Common myeloid progenitor, CD34-positive (primary cell): ENCODE results near the gene CPEB1.
"Not testable (repeated sequence)": the region's sequence is repeated elsewhere in the genome, so short reads cannot be mapped to it uniquely, and the experiment has no call there.

Source experiments
- CTCF ChIA-PET: fragments of 350-600 bp; sonication (Branson Sonifier 250); formaldehyde crosslinking; loops from one replicate; lab custom pipeline; 2021; ENCODE audit warnings: antibody characterized with exemption; lab: Charles Lee
- POLR2A ChIA-PET: fragments of 350-600 bp; sonication (Branson Sonifier 250); formaldehyde crosslinking; loops from one replicate; lab custom pipeline; 2021; ENCODE audit warnings: antibody characterized with exemption; lab: Charles Lee
- DNase-seq, 3 donors: peaks; one replicate each; pipeline versions ENCODE4 v3.0.0 to v3.0.0-alpha.2; 2013
- H3K27ac ChIP-seq, 2 experiments: 1 replicate in 1 of 2; 2 replicates in 1 of 2; pipeline ENCODE4 v1.7.0; 2013; ENCODE audit warnings: inconsistent platforms in 2 of 2, low read length in 2 of 2, mild to moderate bottlenecking in 2 of 2, low read depth in 1 of 2, moderate library complexity in 1 of 2; ENCODE audit not compliant: severe bottlenecking in 2 of 2, insufficient read depth in 1 of 2, poor library complexity in 1 of 2
- H3K27me3 ChIP-seq, 5 experiments: replicated peaks in 2 of 5; 1 replicate in 3 of 5; 2 replicates in 2 of 5; pipeline versions ENCODE4 v1.6.1 to v1.7.0; 2013; ENCODE audit warnings: low read length in 4 of 5, mild to moderate bottlenecking in 2 of 5, moderate library complexity in 2 of 5, inconsistent platforms in 1 of 5; ENCODE audit not compliant: insufficient read depth in 5 of 5, control insufficient read depth in 4 of 5
- H3K36me3 ChIP-seq, 4 experiments: 1 replicate in 2 of 4; 2 replicates in 2 of 4; pipeline versions ENCODE4 v1.6.1 to v1.7.0; 2013; ENCODE audit warnings: low read length in 3 of 4, control low read depth in 1 of 4, mild to moderate bottlenecking in 1 of 4; ENCODE audit not compliant: control insufficient read depth in 4 of 4, insufficient read depth in 4 of 4
- H3K4me1 ChIP-seq, 4 experiments: 1 replicate in 3 of 4; 2 replicates in 1 of 4; pipeline versions ENCODE4 v1.6.1 to v1.7.1; 2013; ENCODE audit warnings: low read length in 3 of 4, mild to moderate bottlenecking in 3 of 4, control low read depth in 1 of 4, inconsistent platforms in 1 of 4, moderate library complexity in 1 of 4; ENCODE audit not compliant: control insufficient read depth in 4 of 4, insufficient read depth in 4 of 4; ENCODE audit errors: control extremely low read depth in 1 of 4
- H3K4me3 ChIP-seq, 7 experiments: 1 replicate in 4 of 7; 2 replicates in 3 of 7; pipeline versions ENCODE4 v1.5.1 to v1.7.0; 2013; ENCODE audit warnings: mild to moderate bottlenecking in 7 of 7, low read length in 6 of 7, moderate library complexity in 6 of 7, inconsistent platforms in 2 of 7, low read depth in 2 of 7, control low read depth in 1 of 7; ENCODE audit not compliant: insufficient read depth in 4 of 7, control insufficient read depth in 1 of 7; ENCODE audit errors: extremely low read depth in 1 of 7
- H3K9me3 ChIP-seq, 5 experiments: 1 replicate in 4 of 5; 2 replicates in 1 of 5; pipeline versions ENCODE4 v1.6.1 to v1.7.1; 2013; ENCODE audit warnings: low read length in 4 of 5, mild to moderate bottlenecking in 2 of 5, inconsistent platforms in 1 of 5, low read depth in 1 of 5, moderate library complexity in 1 of 5; ENCODE audit not compliant: control insufficient read depth in 4 of 5, insufficient read depth in 2 of 5; ENCODE audit errors: control extremely low read depth in 1 of 5
- WGBS: methylation state at CpG from one replicate; pipeline ENCODE4 v1.1.5; 2013; ENCODE audit not compliant: insufficient coverage; 5-methylcytosine and 5-hydroxymethylcytosine counted together

Gene CPEB1

GRCh38 chr15:82644967-82645852 lies 2.0 kb downstream of the CPEB1 start:
- Histone ChIP-seq H3K4me1 (peaks cover 0 to 29% (median 19%) of the 10 kb centered on the region in 4 experiments), H3K27me3 (peaks cover 10 to 75% (median 57%) of the 10 kb centered on the region in 5 experiments)
- POLR2A ChIA-PET, H3K4me3 ChIP-seq, H3K27ac ChIP-seq, H3K36me3 ChIP-seq, CTCF ChIA-PET, H3K9me3 ChIP-seq, DNase-seq: not testable (repeated sequence)
- 97% methylated on average over 26 of the region's 34 CpGs for WGBS

- Histone ChIP-seq H3K27ac (no peak overlapping the region), H3K36me3 (no peaks in the 10 kb centered on the region), H3K4me1 (peaks cover 0 to 28% (median 18%) of the 10 kb centered on the region in 4 experiments), H3K4me3 (no peak overlapping the region), H3K27me3 (peaks cover 14 to 78% (median 55%) of the 10 kb centered on the region in 5 experiments), H3K9me3 (peaks cover 0 to 3% (median 0%) of the 10 kb centered on the region in 5 experiments)
- DNase-seq = no peak
- WGBS = 100% methylated on average over 2 of the region's 3 CpGs
- POLR2A ChIA-PET = no interaction called here
- CTCF ChIA-PET = interaction anchor here (0.6 to 1.6 kb wide), 2 partner anchors 12 to 113 kb away, joined by 3 read pairs; no protein-coding TSS in a partner anchor
These were observed 3.2 kb downstream of the CPEB1 start for GRCh38 chr15:82643992-82644391.

- POLR2A ChIA-PET = no interaction called here
- Histone ChIP-seq H3K27ac (no peak overlapping the region), H3K4me3 (no peak overlapping the region), H3K4me1 (peaks cover 0 to 19% (median 12%) of the 10 kb centered on the region in 4 experiments), H3K36me3 (no peaks in the 10 kb centered on the region), H3K27me3 (peaks cover 18 to 69% (median 46%) of the 10 kb centered on the region in 5 experiments), H3K9me3 (peaks cover 0 to 3% (median 0%) of the 10 kb centered on the region in 5 experiments)
- WGBS = 63% methylated on average over 1 of the region's 3 CpGs
- CTCF ChIA-PET = interaction anchor here (1.1 to 2.2 kb wide), 3 partner anchors 13 to 112 kb away, joined by 3 to 5 read pairs (median 4); no protein-coding TSS in a partner anchor
- DNase-seq = no peak
These were observed 4.5 kb downstream of the CPEB1 start for GRCh38 chr15:82642656-82643055.

- 74% methylated on average over 2 of the region's 2 CpGs for WGBS
- no peak for DNase-seq
- H3K9me3 ChIP-seq = no peaks in the 10 kb centered on the region
- no peaks in the 10 kb centered on the region for H3K36me3 ChIP-seq
- H3K27ac ChIP-seq = no peak overlapping the region
- ChIA-PET CTCF (interaction anchor here (1.1 to 2.2 kb wide), 3 partner anchors 11 to 47 kb away, joined by 3 to 5 read pairs (median 4); no protein-coding TSS in a partner anchor), POLR2A (no interaction called here)
- no peak overlapping the region for H3K4me3 ChIP-seq
- H3K4me1 ChIP-seq = peaks cover 0 to 6% (median 3%) of the 10 kb centered on the region in 4 experiments
- H3K27me3 ChIP-seq = peaks cover 18 to 58% (median 40%) of the 10 kb centered on the region in 5 experiments
These were observed 5.9 kb downstream of the CPEB1 start for GRCh38 chr15:82641129-82641798.

- Histone ChIP-seq H3K27me3 (peaks cover 16 to 54% (median 37%) of the 10 kb centered on the region in 5 experiments), H3K4me3 (no peak overlapping the region), H3K27ac (no peak overlapping the region), H3K9me3 (no peaks in the 10 kb centered on the region), H3K36me3 (no peaks in the 10 kb centered on the region), H3K4me1 (no peaks in the 10 kb centered on the region)
- peak in 1 of 3 donors; percentile 17 for DNase-seq
- CTCF ChIA-PET = interaction anchor here (1.2 to 2.2 kb wide), 3 partner anchors 21 to 360 kb away, joined by 3 to 5 read pairs (median 5); no protein-coding TSS in a partner anchor
- POLR2A ChIA-PET = no interaction called here
- 100% methylated on average over 1 of the region's 3 CpGs for WGBS
These were observed 6.5 kb downstream of the CPEB1 start for GRCh38 chr15:82640672-82641071.

GRCh38 chr15:82635798-82636197 lies 11.4 kb downstream of the CPEB1 start:
- no peaks in the 10 kb centered on the region for H3K36me3 ChIP-seq
- no peak overlapping the region for H3K4me3 ChIP-seq
- ChIA-PET CTCF (no interaction called here), POLR2A (no interaction called here)
- DNase-seq = no peak
- H3K4me1 ChIP-seq = no peaks in the 10 kb centered on the region
- no peak overlapping the region for H3K27ac ChIP-seq
- H3K9me3 ChIP-seq = no peaks in the 10 kb centered on the region
- 67% methylated on average over 2 of the region's 2 CpGs for WGBS
- H3K27me3 ChIP-seq = peaks cover 0 to 19% (median 12%) of the 10 kb centered on the region in 5 experiments
